Measurements from ENCODE around the gene SYNGR2. TPM values are rescaled to one million over a fixed set of nuclear protein-coding genes. Genes with fewer than 3 reads are reported as not detected.

Gene SYNGR2
- total and polyA plus RNA-seq, 9 of the 15 experiments (the other 6 are each of a cell fraction or from before 2014, with no cell fraction given) = 1.4 to 173 (median 87.8) TPM

- intact Hi-C loops (cut with micrococcal nuclease) = no loop called here
- FAIRE-seq (peak; percentile 19), ATAC-seq (no peak), DNase-seq (ENCODE audit: extremely low read depth in 1 of 4, low spot score in 3 of 4) (peak in 1 of 4 experiments; percentile 13)
- in situ Hi-C loops (cut with MboI) = no loop called here
- no peak overlapping the region for H3K4me2 ChIP-seq (ENCODE audit: insufficient read depth, low read length)
- H3K79me2 ChIP-seq (ENCODE audit: control insufficient read depth, insufficient read depth, low read length) = peaks cover 64% of the 10 kb centered on the region
- 100% methylated on average over 4 of the region's 4 CpGs for WGBS (ENCODE audit: insufficient coverage, low coverage, missing lambda C conversion rate)
- peaks cover 87% of the 10 kb centered on the region for H3K36me3 ChIP-seq (ENCODE audit: control insufficient read depth, insufficient read depth, low read length)
- H3K27me3 ChIP-seq (ENCODE audit: control insufficient read depth in 2 of 2, insufficient read depth in 2 of 2, low read length in 2 of 2) = no peaks in the 10 kb centered on the region
- H3K9me1 ChIP-seq (ENCODE audit: control insufficient read depth, insufficient read depth, low read length) = no peaks in the 10 kb centered on the region
- no peak overlapping the region for H3K4me3 ChIP-seq
- BruUV-seq (replicated peaks) = no TSS peak
- H3K9ac ChIP-seq (ENCODE audit: insufficient read depth in 1 of 2, low read depth in 2 of 2, low read length in 2 of 2) = peak overlapping the region in 1 of 2 experiments; percentile 72; a peak in 1 of 4 replicates
- TF ChIP-seq ZEB2 (IDR thresholded peaks at IDR 0.05) (no peak), MBD2 (IDR thresholded peaks at IDR 0.05; ENCODE audit: borderline replicate concordance, low read depth) (no peak), SMARCC2 (IDR thresholded peaks at IDR 0.05; ENCODE audit: low read depth) (no peak), ZNF3 (CRISPR knock-in tag; IDR thresholded peaks at IDR 0.05) (no peak), ZNF408 (CRISPR knock-in tag; IDR thresholded peaks at IDR 0.05; ENCODE audit: low read depth) (no peak), CREB1 (IDR thresholded peaks at IDR 0.05) (no peak), CREB1 (CRISPR knock-in tag; IDR thresholded peaks at IDR 0.05) (no peak), NR2F6 (CRISPR knock-in tag; IDR thresholded peaks at IDR 0.05) (no peak), FOXK1 (CRISPR knock-in tag; IDR thresholded peaks at IDR 0.05; ENCODE audit: borderline replicate concordance) (no peak), ZNF436 (CRISPR knock-in tag; IDR thresholded peaks at IDR 0.05) (no peak)
- TF ChIP-seq, protein P1, sequence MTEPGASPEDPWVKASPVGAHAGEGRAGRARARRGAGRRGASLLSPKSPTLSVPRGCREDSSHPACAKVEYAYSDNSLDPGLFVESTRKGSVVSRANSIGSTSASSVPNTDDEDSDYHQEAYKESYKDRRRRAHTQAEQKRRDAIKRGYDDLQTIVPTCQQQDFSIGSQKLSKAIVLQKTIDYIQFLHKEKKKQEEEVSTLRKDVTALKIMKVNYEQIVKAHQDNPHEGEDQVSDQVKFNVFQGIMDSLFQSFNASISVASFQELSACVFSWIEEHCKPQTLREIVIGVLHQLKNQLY (CRISPR knock-in tag; conservative IDR thresholded peaks at IDR 0.05) = no peak
- ChIA-PET CTCF (ENCODE audit: low intra/inter-chr PET ratio) (no interaction called here), POLR2A (interaction anchor here (0.8 kb wide), 1 partner anchor 10 kb away, joined by 4 read pairs; no protein-coding TSS in a partner anchor)
- H4K20me1 ChIP-seq (replicated peaks; ENCODE audit: control insufficient read depth, insufficient read depth, low read length) = no peaks in the 10 kb centered on the region; the same call in 1 of the 2 replicates
- H3K27ac ChIP-seq (ENCODE audit: extremely low read depth, low read depth, low read length) = no peak overlapping the region
- H2AFZ ChIP-seq (ENCODE audit: low read depth, low read length) = no peak overlapping the region
- H3K9me3 ChIP-seq (replicated peaks; ENCODE audit: control insufficient read depth, insufficient read depth, low read depth, low read length) = no peaks in the 10 kb centered on the region
- H3K4me1 ChIP-seq (replicated peaks in 1 of 2; ENCODE audit: control insufficient read depth in 2 of 2, insufficient read depth in 2 of 2, low read length in 2 of 2) = peaks cover 9 to 80% of the 10 kb centered on the region in 2 experiments
Observed at GRCh38 chr17:78122931-78123249, 45.5 kb upstream of the SYNGR2 start.

Measured in K562 (cell line).